Right lobe of liver (tissue), 6 donors: ENCODE measurements around the gene RIMS3. TPM values are rescaled to one million over a fixed set of nuclear protein-coding genes. Genes with fewer than 3 reads are reported as not detected.

Experiments used
- ATAC-seq, 4 donors: fragments of 200-7000 bp; cut with Tn5 transposase; one replicate each; pipeline ENCODE4 v1.9.1; 2020; ENCODE audit warnings: mild to moderate bottlenecking in 4 of 4, moderate library complexity in 4 of 4
- DNase-seq, 3 donors: peaks; one replicate each; pipeline ENCODE4 v3.0.0-alpha.2; 2020
- H3K27ac ChIP-seq, 3 donors: fragments of 200-600 bp; one replicate each; pipeline ENCODE4 v1.8.0; 2022
- H3K27me3 ChIP-seq, 2 donors: fragments of 200-600 bp; one replicate each; pipeline ENCODE4 v1.8.0; 2022
- H3K36me3 ChIP-seq, 4 donors: fragments of 200-600 bp; sonication (generic) in 1 of 4; one replicate each; pipeline versions ENCODE4 v1.5.1 to v1.8.0; 2017 to 2022; ENCODE audit warnings: control low read depth in 1 of 4
- H3K4me1 ChIP-seq, 4 donors: fragments of 200-600 bp; sonication (generic) in 1 of 4; one replicate each; pipeline versions ENCODE4 v1.5.1 to v1.8.0; 2017 to 2022; ENCODE audit warnings: control low read depth in 1 of 4
- H3K4me3 ChIP-seq, 3 donors: fragments of 200-600 bp; one replicate each; pipeline ENCODE4 v1.8.0; 2022
- H3K9me3 ChIP-seq, 4 donors: fragments of 200-600 bp; sonication (generic) in 1 of 4; one replicate each; pipeline versions ENCODE4 v1.5.1 to v1.8.0; 2017 to 2022; ENCODE audit warnings: control low read depth in 1 of 4
- POLR2A ChIP-seq: fragments of 450-650 bp; IDR thresholded peaks from one replicate; pipeline ENCODE4 v1.6.1; 2017; ENCODE audit warnings: antibody characterized with exemption, mild to moderate bottlenecking
- WGBS: methylation state at CpG from one replicate; pipeline ENCODE4 v1.1.6; 2018; ENCODE audit warnings: low coverage, low lambda C conversion rate; ENCODE audit not compliant: insufficient coverage; ENCODE audit errors: missing lambda C conversion rate; 5-methylcytosine and 5-hydroxymethylcytosine counted together
- intact Hi-C, 2 donors: fragments of 100-400 bp; cut with DNase I; formaldehyde crosslinking; loops; one replicate each; pipeline versions ENCODE4 v1.11.2 to v1.14.1; 2022
- total RNA-seq, 6 experiments: library from RNA; depleted of rRNA in 2 of 6; stranded (reverse); fragments of >200 nt in 2 of 6; fragmentation: NEBNext Ultra II Directional in 3 of 6; extraction: Animal tissue kit (Norgen Biotek cat#: 25700) in 3 of 6; gene quantifications; one replicate each; pipeline versions ENCODE4 v1.1.0 to v1.2.4, GENCODE V29; 2016 to 2023
- TF ChIP-seq, protein P1 (sequence below), 4 donors: fragments of 200-600 bp in 3 of 4; fragments of 450-650 bp in 1 of 4; IDR thresholded peaks; one replicate each; pipeline versions ENCODE4 v1.5.1 to v1.8.0; 2016 to 2022; ENCODE audit warnings: antibody characterized with exemption in 4 of 4, mild to moderate bottlenecking in 2 of 4
- donor health status: DM: no; HTN: yes; CAD: no.
- donor health status: DM: no; HTN: no; CAD: no.
- donor health status: DM: no; HTN: no; CAD: no.
- donor health status: DM: no; HTN: yes; CAD: no.
- donor health status: DM: no; HTN: yes; CAD: no.

Gene RIMS3
- total RNA-seq, 6 experiments from 2014 or later = 0.35 to 1.4 (median 0.45) TPM

DNA sequence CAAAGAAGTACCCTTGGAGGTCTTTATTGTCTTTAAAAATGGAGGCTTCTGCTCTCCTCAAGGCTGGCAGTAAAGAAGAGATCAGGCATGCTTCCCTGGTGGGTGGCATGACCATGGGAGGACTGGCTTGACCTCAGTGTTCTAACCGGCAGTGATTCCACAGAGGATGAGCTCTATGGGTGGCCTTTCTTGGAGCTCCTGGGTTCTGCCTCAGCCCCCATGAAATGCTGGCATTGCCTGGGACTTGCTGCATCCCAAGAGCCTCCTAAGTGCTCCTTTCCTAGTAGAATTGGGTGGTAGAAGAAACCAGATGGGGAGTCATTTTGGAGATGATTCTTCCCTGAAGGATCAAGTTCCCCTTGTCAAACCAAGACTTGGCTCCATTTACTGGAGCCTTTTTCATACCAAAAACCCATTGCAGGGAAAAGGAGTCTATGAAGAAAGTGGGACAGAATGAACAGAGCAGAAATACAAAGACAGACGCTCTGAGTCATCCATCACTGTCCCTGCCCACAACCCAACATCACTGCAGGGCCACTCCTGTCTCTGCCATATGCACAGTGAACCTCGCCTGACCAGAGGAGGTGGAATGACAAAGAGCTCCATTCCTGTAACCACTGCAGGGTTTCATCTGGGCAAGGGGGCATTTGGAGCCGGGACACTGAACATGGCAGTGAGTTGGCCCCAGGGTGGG is 42.4 kb downstream of the RIMS3 start:
- no peak for ATAC-seq
- WGBS = 65% methylated on average over 2 of the region's 4 CpGs
- DNase-seq = peak in 1 of 3 donors; percentile 31
- Histone ChIP-seq H3K27me3 (no peaks in the 10 kb centered on the region), H3K4me1 (peaks cover 0 to 5% (median 0%) of the 10 kb centered on the region in 4 donors), H3K27ac (no peak overlapping the region), H3K4me3 (no peak overlapping the region), H3K36me3 (no peaks in the 10 kb centered on the region), H3K9me3 (no peaks in the 10 kb centered on the region)
- TF ChIP-seq, protein P1, sequence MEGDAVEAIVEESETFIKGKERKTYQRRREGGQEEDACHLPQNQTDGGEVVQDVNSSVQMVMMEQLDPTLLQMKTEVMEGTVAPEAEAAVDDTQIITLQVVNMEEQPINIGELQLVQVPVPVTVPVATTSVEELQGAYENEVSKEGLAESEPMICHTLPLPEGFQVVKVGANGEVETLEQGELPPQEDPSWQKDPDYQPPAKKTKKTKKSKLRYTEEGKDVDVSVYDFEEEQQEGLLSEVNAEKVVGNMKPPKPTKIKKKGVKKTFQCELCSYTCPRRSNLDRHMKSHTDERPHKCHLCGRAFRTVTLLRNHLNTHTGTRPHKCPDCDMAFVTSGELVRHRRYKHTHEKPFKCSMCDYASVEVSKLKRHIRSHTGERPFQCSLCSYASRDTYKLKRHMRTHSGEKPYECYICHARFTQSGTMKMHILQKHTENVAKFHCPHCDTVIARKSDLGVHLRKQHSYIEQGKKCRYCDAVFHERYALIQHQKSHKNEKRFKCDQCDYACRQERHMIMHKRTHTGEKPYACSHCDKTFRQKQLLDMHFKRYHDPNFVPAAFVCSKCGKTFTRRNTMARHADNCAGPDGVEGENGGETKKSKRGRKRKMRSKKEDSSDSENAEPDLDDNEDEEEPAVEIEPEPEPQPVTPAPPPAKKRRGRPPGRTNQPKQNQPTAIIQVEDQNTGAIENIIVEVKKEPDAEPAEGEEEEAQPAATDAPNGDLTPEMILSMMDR (IDR thresholded peaks at IDR 0.05) = no peak
- no peak for TF ChIP-seq POLR2A
- intact Hi-C loops = loop anchor here in 1 of 2 donors (10.0 kb wide), 1 partner anchor 232 kb away; no protein-coding TSS in a partner anchor

DNA sequence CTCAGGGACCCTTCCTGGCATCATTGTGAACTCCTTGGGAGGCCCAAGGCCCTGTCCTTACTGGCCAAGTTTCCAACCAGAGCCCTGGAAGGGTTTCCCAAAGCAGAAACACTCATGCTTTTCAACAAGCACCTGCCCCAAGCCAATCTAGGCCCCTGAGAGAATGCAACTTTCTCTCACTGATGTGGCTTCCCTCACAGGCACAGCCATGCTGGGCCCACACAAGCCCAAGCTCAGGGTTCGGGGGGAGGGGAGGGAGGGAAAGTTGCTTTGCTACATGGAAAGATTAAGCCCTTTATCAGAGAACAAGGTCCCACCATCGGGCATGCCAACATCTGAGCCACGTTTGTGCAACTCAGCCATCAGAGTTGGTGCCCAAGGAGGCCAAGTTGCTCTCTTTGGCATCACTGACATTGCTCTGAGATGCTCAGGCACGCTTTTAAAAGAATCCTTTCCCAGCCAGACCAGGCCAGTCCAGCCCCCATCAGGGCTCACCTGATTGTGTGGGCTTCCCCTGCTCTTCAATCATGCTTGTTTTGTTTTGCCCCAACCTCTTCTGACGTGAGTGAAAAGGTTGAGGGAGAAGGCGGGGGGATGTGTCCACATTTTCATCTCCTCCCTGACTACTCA is 43.5 kb downstream of the RIMS3 start:
- Histone ChIP-seq H3K9me3 (no peaks in the 10 kb centered on the region), H3K4me1 (peaks cover 0 to 5% (median 0%) of the 10 kb centered on the region in 4 donors), H3K27me3 (no peaks in the 10 kb centered on the region), H3K4me3 (no peak overlapping the region), H3K27ac (no peak overlapping the region), H3K36me3 (no peaks in the 10 kb centered on the region)
- 79% methylated on average over 5 of the region's 6 CpGs for WGBS
- TF ChIP-seq, protein P1 (IDR thresholded peaks at IDR 0.05) = no peak
- no peak for TF ChIP-seq POLR2A
- peak in 1 of 3 donors; percentile 23 for DNase-seq
- intact Hi-C loops = loop anchor here in 1 of 2 donors (10.0 kb wide), 1 partner anchor 233 kb away; no protein-coding TSS in a partner anchor
- no peak for ATAC-seq

DNA sequence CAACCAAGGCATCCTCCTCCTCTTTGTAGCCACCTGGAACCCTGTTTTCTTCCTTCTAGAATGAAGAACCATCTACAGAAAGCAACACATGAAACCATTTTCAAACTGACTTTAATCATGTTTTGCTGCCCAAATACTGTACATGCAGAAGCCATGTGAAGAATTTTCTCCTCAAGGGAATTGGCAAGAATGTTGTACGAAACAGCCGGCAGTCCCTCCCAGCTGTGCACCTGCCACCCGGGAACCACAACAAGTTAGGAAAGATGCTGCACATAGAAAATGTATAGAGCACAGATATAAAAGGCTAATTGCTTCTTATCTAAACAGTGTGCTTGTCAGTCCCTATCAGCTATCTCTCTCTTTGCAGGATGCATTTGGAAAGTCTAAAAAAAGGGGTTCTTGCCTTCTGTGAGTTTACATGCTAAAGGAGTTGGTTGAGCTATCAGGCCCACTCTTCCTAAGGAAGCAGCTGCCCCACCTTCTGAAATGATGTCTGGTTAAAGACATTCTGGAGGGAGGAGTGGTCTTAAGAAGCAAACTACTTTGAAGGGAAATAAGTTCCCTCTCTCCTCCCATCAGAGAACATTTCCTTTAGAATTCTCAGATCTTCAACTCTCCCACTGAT is 44.8 kb downstream of the RIMS3 start:
- ATAC-seq (no peak), DNase-seq (peak in 1 of 3 donors; percentile 1)
- peaks cover 0 to 5% (median 0%) of the 10 kb centered on the region in 4 donors for H3K4me1 ChIP-seq
- H3K36me3 ChIP-seq = no peaks in the 10 kb centered on the region
- no peak overlapping the region for H3K4me3 ChIP-seq
- H3K9me3 ChIP-seq = no peaks in the 10 kb centered on the region
- TF ChIP-seq, protein P1 (IDR thresholded peaks at IDR 0.05) = no peak
- TF ChIP-seq POLR2A = no peak
- no peak overlapping the region for H3K27ac ChIP-seq
- no peaks in the 10 kb centered on the region for H3K27me3 ChIP-seq
- WGBS = 73% methylated on average over 3 of the region's 3 CpGs
- intact Hi-C loops = loop anchor here in 1 of 2 donors (10.0 kb wide), 1 partner anchor 234 kb away; no protein-coding TSS in a partner anchor

DNA sequence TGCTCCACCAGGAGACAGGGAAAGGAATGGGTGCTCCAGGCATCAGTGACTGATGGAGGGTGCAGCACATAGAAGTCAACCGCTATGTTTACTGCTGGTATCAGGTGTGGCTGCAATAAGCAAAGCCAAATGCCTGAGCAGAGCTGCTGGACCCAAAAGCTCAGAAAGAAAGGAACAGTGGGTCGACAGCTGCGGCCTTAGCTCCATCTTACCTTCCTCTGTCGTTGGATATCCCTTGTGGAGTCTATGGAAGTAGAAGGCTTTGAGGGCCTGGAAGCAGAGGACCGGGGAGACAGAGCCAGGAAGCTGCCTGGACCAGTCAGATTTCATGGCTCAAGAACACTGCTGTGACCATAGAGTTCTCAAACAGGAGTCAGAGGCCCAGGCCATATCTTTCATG is 45.3 kb downstream of the RIMS3 start:
- no peaks in the 10 kb centered on the region for H3K27me3 ChIP-seq
- WGBS = 79% methylated on average over 4 of the region's 5 CpGs
- H3K36me3 ChIP-seq = no peaks in the 10 kb centered on the region
- ATAC-seq (no peak), DNase-seq (peak in 1 of 3 donors; percentile 20)
- intact Hi-C loops = loop anchor here in 1 of 2 donors (10.0 kb wide), 1 partner anchor 235 kb away; no protein-coding TSS in a partner anchor
- no peaks in the 10 kb centered on the region for H3K9me3 ChIP-seq
- no peak overlapping the region for H3K4me3 ChIP-seq
- H3K4me1 ChIP-seq = peaks cover 0 to under 1% (median 0%) of the 10 kb centered on the region in 4 donors
- TF ChIP-seq, protein P1 (IDR thresholded peaks at IDR 0.05) = no peak
- no peak for TF ChIP-seq POLR2A
- no peak overlapping the region for H3K27ac ChIP-seq
